ENCODE measurements around the gene TRERF1.

TRERF1 gene

GRCh38 chr6:42292004-42292740 lies 159.6 kb downstream of the TRERF1 start:
- CTCF ChIA-PET: no interaction called here
- Histone ChIP-seq H3K27ac (ENCODE audit: extremely low read depth, low read depth, low read length) (no peak overlapping the region), H3K4me3 (ENCODE audit: low read depth, low read length) (no peak overlapping the region), H3K9me3 (ENCODE audit: control insufficient read depth, insufficient read depth, low read depth, low read length) (no peaks in the 10 kb centered on the region), H3K36me3 (ENCODE audit: control insufficient read depth in 2 of 2, insufficient read depth in 1 of 2, low read length in 2 of 2) (no peaks in the 10 kb centered on the region; a peak in 1 of 3 replicates), H3K4me1 (ENCODE audit: control insufficient read depth, insufficient read depth, low read length) (no peaks in the 10 kb centered on the region)
- TF ChIP-seq HOXC10 (CRISPR knock-in tag; IDR thresholded peaks at IDR 0.05) (no peak), ZNF701 (tag by site-specific recombination; IDR thresholded peaks at IDR 0.05) (no peak), ZNF488 (tag by site-specific recombination; IDR thresholded peaks at IDR 0.05) (no peak), MZF1 (tag by site-specific recombination; IDR thresholded peaks at IDR 0.05; ENCODE audit: borderline replicate concordance) (no peak), ZNF239 (tag by site-specific recombination; IDR thresholded peaks at IDR 0.05) (no peak), ZNF114 (tag by site-specific recombination; IDR thresholded peaks at IDR 0.05) (no peak), ZBTB7A (tag by site-specific recombination; IDR thresholded peaks at IDR 0.05; ENCODE audit: low read depth) (no peak), ZNF510 (tag by site-specific recombination; IDR thresholded peaks at IDR 0.05; ENCODE audit: insufficient replicate concordance) (no peak)
- POLR2A ChIA-PET: no interaction called here

- ChIA-PET CTCF (interaction anchor here (0.9 kb wide), 1 partner anchor 73 kb away, joined by 3 read pairs; no protein-coding TSS in a partner anchor), POLR2A (no interaction called here)
- TF ChIP-seq ZNF202 (tag by site-specific recombination; IDR thresholded peaks at IDR 0.05; ENCODE audit: borderline replicate concordance): no peak
- no peak overlapping the region for H3K4me3 ChIP-seq (ENCODE audit: low read depth, low read length)
- H3K9me3 ChIP-seq (ENCODE audit: control insufficient read depth, insufficient read depth, low read depth, low read length): no peaks in the 10 kb centered on the region
- H3K4me1 ChIP-seq (ENCODE audit: control insufficient read depth, insufficient read depth, low read length): no peaks in the 10 kb centered on the region
- no peaks in the 10 kb centered on the region; a peak in 1 of 3 replicates for H3K36me3 ChIP-seq (ENCODE audit: control insufficient read depth in 2 of 2, insufficient read depth in 1 of 2, low read length in 2 of 2)
- H3K27ac ChIP-seq (ENCODE audit: extremely low read depth, low read depth, low read length): no peak overlapping the region
Measured at GRCh38 chr6:42287756-42288155, 164.0 kb downstream of the TRERF1 start.

- Histone ChIP-seq H3K4me3 (ENCODE audit: low read depth, low read length) (no peak overlapping the region), H3K4me1 (ENCODE audit: control insufficient read depth, insufficient read depth, low read length) (no peaks in the 10 kb centered on the region), H3K9me3 (ENCODE audit: control insufficient read depth, insufficient read depth, low read depth, low read length) (no peaks in the 10 kb centered on the region), H3K36me3 (ENCODE audit: control insufficient read depth in 2 of 2, insufficient read depth in 1 of 2, low read length in 2 of 2) (no peaks in the 10 kb centered on the region), H3K27ac (ENCODE audit: extremely low read depth, low read depth, low read length) (no peak overlapping the region)
- ChIA-PET POLR2A (no interaction called here), CTCF (interaction anchor here (0.6 to 1.1 kb wide), 2 partner anchors 21 to 723 kb away, joined by 3 to 5 read pairs; no protein-coding TSS in a partner anchor)
- TF ChIP-seq ZNF214 (tag by site-specific recombination; IDR thresholded peaks at IDR 0.05; ENCODE audit: borderline replicate concordance) (no peak), ZNF768 (tag by site-specific recombination; IDR thresholded peaks at IDR 0.05) (no peak), ZFHX2 (tag by site-specific recombination; conservative IDR thresholded peaks at IDR 0.05) (no peak), ZNF24 (tag by site-specific recombination; IDR thresholded peaks at IDR 0.05) (no peak), SETDB1 (IDR thresholded peaks at IDR 0.05; ENCODE audit: insufficient read length, low read length) (no peak), ZBTB17 (tag by site-specific recombination; IDR thresholded peaks at IDR 0.05) (no peak), ZNF548 (tag by site-specific recombination; IDR thresholded peaks at IDR 0.05) (no peak), ZNF707 (tag by site-specific recombination; IDR thresholded peaks at IDR 0.05) (no peak), PRDM1 (tag by site-specific recombination; IDR thresholded peaks at IDR 0.05) (no peak), ZSCAN5A (tag by site-specific recombination; IDR thresholded peaks at IDR 0.05) (no peak), ZNF114 (tag by site-specific recombination; IDR thresholded peaks at IDR 0.05) (no peak), TSHZ1 (tag by site-specific recombination; IDR thresholded peaks at IDR 0.05; ENCODE audit: borderline replicate concordance) (no peak), ZNF37A (tag by site-specific recombination; IDR thresholded peaks at IDR 0.05) (no peak), SCRT1 (tag by site-specific recombination; IDR thresholded peaks at IDR 0.05; ENCODE audit: borderline replicate concordance) (no peak), ZBTB44 (tag by site-specific recombination; IDR thresholded peaks at IDR 0.05) (no peak), ZNF670 (tag by site-specific recombination; IDR thresholded peaks at IDR 0.05; ENCODE audit: low read depth) (no peak), ZNF544 (tag by site-specific recombination; IDR thresholded peaks at IDR 0.05) (no peak)
Measured at GRCh38 chr6:42281570-42281969, 170.2 kb downstream of the TRERF1 start.
